Measurements from ENCODE around the gene CCL21. TPM values are rescaled to one million over a fixed set of nuclear protein-coding genes. Genes with fewer than 3 reads are reported as not detected.
"Not testable (repeated sequence)": the region's sequence is repeated elsewhere in the genome, so short reads cannot be mapped to it uniquely, and the experiment has no call there.

CCL21 gene, protein sequence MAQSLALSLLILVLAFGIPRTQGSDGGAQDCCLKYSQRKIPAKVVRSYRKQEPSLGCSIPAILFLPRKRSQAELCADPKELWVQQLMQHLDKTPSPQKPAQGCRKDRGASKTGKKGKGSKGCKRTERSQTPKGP
- total RNA-seq, result not detected in 2 replicates

DNA sequence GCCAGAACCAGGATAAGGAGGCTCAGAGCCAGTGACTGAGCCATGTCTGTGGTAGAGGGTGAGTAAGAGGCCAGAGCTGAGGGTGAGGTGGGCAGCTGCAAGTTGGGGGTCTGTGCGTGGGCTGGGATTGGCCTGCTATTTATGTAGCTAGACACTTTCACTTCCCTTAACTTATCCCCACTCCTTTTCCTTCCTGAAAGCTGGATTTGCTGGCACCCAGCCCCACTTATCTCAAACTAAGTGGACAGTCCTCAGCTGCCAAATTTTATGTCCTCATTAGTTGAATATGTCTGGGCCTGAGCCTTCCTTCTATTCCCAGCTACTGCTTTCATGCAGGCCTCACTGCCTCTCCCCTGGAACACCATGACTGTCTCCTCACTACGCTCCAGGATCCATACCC is at the start of gene CCL21:
Gene CCL21, minus strand, starts transcription at position 114 of the 400 bp plus-strand sequence. Its CDS starts 70 bp downstream, at position 44.
- DNase-seq (ENCODE audit: low read depth, low spot score), result no peak

DNA sequence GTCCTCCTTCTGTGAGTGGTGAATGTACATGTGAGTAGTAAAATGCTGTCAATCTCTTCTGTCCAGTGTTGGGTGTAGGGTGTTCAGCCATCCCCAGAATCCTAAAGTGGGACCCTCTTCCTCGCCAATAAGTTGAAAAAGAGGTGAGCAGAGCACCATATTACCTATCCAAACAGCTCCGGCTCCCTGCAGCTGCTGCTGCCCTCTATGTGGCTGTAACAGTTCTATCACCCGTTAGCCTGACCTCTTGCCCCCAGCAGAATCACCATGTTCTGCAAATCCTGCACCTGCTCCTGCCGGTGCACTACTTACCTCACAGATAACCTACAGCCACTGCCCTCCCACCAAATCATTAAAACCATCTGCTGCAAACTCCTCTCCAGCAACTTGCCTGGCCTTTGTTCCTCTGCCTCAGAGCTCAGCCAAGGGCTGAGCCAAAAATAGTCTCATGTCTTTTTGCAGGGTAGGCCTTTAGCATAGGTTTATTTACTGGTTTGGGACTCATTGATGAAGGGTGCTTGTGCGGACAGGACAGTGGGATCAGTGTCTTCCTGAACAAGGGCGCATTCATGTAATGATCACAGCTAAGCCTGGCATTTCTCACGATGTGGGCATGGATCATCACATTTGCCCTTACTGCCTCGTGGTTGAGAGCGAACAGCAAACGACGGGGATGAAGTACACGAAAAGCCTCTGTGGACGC is 49.6 kb upstream of the CCL21 start:
- DNase-seq (ENCODE audit: low read depth, low spot score), result no peak

DNA sequence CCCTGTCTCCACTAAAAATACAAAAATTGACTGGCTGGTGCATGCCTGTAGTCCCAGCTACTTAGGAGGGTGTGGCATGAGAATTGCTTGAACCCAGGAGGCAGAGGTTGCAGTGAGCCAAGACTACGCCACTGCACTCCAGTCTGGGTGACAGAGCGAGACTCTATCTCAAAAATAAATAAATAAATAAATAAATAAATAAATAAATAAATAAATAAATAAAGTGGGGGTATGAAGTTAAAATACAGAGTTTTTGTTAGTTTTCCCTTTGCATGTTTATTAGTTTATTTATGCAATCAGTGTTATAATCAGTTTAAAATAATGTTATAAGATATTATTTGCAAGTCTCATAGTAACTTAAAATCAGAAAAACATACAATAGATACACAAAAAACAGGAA is 40.4 kb upstream of the CCL21 start:
- DNase-seq (ENCODE audit: low read depth, low spot score), result not testable (repeated sequence)

DNA sequence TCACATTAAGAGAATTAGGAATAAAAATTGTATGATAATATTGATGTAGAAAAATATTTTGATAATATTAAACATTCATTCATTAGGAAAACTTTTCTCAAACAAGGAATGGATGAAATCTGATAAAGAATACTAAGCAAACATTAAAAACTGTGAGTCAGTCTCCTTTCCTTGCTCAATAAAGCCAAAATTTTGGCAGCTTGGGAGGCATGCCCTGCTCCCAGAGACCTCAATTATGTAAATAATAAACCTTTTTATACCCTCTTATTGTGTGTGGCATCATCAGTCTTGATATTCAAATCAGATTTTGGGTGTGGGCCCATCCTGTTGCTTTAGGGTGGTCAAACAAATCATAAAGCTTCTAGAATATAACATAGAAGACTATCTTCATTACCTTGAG is 36.6 kb upstream of the CCL21 start:
- DNase-seq (ENCODE audit: low read depth, low spot score), result no peak

DNA sequence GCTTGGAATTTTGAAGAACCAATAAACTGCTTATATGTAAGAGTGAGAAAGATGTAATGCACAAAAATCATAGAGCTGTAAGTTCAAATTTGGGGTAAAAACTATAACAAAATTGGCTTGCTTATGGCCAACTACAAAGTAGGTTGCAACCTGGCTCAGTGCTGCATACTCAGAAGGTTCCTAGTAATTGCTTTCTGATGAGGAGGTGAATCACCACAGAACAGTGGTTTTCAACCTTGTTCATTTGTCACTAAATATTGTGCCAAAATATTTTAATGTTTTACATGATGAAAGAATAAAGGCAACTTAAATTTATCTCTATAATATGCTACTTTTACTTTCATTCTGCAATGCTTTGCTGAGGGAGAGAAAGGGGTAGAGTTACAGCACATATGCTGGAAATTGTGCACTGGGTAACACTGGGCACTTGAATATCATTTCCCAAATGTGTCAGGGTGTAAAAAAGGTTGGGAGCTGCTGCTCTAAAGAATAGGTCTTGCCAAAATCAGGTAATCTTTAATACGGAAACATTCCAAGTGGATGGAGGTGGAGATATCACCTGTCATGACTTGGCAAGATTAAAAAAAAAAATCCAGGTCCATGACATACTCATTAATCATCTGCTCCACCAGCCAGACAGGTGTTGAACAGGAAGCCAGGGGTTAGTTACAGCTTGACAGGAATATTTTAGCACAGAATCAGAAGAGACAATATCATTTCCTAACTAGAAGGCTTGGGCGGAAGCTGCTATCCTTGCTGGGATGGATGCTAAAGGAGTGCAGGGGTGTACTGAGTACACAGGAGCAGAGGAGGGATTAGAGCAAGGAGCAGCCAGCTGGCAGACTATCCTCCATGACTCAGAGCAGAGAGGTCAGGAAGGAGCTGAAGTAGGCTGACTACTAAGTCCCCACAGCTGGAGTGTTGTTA is 34.6 kb upstream of the CCL21 start:
- DNase-seq (ENCODE audit: low read depth, low spot score), result no peak

DNA sequence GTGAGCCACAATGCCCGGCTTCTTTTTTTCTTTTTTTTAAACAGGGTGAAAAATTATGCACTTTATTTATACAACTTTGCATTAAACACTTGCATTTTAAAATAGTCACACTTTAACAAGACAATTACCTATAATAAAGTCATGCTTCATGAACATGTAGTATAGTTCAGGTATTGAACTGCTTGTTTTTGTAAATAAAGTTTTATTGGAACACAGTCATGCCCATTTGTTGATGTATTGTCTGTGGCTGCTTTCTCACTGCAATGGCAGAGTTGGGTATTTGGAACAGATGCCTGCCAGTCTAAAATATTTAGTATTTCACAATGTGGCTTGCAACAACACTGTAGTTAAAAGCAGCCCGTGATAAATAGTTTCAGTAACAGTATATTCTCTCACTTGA is 32.8 kb upstream of the CCL21 start:
- DNase-seq (ENCODE audit: low read depth, low spot score), result no peak

DNA sequence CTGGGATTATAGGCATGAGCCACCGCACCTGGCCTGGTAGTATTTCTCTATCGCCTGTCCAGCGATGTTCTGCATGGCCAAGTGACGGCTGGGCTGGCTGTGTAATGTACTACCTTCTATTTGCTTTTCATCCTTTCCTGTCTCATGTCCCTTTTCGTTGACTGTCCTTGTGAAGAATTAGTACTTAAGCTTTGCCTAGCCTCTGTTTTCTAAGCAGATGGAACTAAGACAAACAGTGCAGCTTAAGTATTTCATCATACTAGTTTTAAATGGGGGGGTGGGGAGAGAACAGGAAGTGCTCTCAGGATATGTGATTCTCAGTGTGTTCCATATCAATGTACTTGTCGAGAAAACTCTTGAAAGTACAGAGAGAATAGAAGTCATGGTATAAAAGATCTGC is 31.7 kb upstream of the CCL21 start:
- no peak for DNase-seq (ENCODE audit: low read depth, low spot score)

DNA sequence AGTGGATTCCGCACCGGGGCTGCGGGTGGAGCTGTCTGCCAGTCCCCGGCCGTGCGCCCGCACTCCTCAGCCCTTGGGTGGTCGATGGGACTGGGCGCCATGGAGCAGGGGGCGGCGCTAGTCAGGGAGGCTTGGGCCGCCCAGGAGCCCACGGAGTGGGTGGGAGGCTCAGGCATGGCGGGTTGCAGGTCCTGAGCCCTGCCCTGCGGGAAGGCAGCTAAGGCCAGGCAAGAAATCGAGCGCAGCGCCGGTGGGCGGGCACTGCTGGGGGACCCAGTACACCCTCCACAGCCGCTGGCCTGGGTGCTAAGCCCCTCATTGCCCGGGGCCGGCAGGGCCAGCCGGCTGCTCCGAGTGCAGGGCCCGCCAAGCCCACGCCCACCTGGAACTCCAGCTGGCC is 30.2 kb upstream of the CCL21 start:
- DNase-seq (ENCODE audit: low read depth, low spot score), result not testable (repeated sequence)

DNA sequence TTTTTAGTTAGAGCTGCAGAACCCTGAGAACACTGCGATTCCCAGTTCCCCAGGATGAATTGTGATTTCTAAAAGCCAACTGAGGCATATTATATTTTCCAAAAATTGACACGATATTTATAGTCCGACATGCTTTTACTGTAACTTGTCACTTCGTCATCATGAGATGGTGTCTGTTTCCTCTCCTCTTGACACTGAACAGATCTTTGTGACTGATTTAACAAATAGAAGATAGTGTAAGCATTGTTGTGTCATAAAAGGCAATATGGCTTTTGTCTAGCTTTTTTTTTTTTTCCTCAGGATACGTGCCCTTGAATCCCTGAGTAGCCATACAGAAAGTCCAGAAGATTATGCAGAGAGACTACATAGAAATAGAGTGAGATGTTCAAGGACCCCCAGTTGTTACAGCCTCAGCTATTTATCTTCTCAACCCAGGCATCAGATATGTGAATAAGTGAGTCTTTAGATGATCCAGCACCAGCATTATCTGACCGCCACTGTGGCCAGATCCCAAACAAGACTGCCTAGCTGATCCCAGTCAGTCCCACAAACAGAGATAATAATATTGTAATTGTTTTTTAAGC is 27.8 kb upstream of the CCL21 start:
- no peak for DNase-seq (ENCODE audit: low read depth, low spot score)

DNA sequence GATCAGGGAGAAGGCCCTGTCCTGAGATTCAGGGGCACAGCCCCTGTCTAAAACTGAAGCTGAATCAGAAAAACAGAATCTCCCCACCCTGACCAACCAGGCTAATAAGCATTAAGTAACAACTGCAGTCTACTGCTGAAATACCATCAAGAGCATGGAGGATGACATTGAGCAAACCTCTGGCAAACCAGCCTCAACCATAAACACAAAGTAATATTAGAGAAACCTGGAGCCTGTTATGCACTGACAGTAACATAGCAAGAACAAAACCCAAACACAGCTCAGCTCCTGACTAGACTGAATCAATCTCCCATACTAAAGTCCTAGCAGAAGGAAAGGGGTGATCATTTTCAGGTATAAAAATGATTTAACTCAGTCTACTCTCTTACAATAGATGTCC is 24.8 kb upstream of the CCL21 start:
- no peak for DNase-seq (ENCODE audit: low read depth, low spot score)

DNA sequence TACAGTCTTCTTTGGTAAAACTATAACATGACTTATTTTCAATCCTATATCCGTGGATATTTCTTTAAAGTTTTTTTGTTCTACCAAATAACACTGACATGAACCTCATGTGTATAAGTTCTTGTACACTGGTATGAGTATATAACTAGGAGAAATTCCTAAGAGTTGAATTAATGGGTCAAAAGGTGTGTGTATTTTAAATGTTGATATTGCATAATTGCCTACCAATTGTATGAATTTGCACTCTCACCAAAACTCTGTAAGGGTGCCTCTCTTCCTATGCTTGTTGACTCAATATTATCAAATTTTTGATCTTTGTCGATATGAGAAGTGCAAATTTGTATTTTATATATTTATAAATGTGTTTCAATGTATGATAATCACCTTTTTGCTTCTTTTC is 22.9 kb upstream of the CCL21 start:
- no peak for DNase-seq (ENCODE audit: low read depth, low spot score)

DNA sequence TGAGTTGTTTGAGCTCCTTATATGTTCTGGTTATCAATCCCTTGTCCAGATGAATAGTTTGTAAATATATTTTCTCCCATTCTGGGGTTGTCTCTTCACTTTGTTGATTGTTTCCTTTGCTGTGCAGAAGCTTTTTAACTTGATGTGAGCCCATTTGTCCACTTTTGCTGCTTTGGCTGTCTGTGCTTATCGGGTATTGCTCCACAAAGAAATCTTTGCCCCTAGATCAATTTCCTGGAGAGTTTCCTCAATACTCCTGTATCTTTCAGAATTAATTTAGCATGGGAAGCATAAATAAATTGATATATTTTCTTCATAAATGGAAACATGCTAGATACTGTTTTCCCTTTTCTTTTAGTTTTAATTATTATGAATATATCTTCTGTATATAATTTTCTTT is 22.5 kb upstream of the CCL21 start:
- no peak for DNase-seq (ENCODE audit: low read depth, low spot score)

DNA sequence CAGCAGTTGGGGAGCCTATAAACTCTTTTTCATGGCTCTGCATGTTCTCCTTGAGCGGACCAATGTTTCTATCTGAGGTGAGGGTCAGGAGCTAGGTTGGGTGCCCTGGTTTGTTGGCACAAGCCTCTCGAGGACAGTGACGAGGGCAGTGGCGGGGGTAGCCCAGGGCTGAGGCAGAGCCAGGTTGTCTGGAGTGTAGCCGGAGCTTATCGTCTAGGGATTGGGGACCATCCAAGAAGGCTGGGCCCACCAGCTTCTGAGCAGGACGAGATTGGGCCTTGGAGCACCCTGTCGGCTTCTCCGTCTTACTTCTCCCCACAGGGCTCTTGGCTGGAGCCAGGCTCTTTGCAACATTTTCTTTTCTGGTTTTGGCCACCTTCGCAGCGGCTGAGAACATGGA is 13.2 kb upstream of the CCL21 start:
- no peak for DNase-seq (ENCODE audit: low read depth, low spot score)

DNA sequence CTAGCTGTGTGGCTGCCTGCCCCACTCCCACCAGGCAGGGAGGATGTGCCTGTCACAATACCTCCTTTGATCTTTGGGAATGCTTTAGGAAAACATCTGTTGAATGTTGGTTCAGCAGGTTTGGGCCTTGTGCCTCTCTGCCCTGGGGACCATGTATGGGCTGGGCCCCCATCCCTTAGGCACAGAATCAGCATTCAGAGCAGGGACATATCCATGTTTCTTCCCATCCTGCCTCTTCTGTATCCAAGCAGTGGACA is 9.8 kb upstream of the CCL21 start:
- DNase-seq (ENCODE audit: low read depth, low spot score), result not testable (repeated sequence)

DNA sequence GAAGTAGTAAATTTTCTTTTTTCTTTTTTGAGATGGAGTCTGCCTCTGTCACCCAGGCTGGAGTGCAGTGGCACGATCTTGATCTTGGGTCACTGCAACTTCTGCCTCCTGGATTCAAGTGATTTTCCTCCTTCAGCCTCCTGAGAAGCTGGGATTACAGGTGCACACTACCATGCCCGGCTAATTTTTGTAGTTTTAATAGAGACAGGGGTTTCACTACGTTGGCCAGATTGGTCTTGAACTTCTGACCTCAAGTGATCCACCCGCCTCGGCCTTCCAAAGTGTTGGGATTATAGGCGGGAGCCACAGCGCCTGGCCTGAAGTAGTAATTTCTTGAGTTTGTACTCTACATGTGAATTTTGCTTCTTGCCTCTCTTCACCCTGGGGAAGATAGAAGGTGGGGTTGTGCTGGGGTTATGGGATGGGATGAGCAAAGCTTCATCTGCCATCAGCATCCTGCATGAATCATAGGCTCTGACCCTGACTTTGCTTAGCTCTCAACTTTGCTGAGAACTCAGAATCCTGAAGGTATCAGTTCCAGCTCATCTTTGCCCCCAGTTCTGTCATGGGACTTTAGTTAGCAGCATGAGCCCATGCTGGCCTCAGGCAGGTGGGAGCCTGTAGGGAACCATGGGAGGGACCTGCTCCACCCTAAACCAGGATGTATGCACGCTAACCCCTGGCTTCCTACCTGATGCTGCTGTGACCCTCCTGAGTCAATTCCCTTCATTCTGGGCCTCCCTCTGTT is 9.3 kb upstream of the CCL21 start:
- no peak for DNase-seq (ENCODE audit: low read depth, low spot score)

DNA sequence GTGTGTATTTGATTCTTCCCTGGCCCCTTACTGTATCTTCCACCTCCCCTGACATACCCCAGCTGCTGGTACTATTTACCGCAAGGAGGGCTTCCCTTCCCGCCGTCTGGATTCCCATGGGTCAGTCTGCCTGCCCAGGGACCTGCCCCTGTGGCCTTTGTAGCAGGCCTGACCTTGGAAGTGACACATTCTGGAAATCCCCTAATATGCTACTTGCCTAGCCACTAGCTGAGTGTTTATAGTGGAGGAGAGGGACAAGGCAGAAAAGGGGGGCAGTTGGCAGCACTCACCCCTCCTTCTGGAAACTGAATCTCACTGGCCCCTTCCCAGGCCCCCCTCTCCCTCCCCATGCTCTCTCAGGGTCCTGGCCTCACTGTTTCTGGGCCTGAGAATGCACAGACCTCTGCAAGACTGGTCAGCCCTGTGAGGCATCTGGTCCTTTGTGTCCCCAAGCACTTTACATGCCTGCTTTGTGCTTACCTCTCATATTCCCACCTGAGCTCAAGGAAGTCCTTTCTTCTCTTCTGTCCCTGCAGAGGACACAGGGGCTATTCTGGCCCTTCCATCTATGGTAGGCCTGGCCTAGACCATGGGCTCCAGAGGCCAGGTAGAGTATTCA is 8.2 kb upstream of the CCL21 start:
- no peak for DNase-seq (ENCODE audit: low read depth, low spot score)

DNA sequence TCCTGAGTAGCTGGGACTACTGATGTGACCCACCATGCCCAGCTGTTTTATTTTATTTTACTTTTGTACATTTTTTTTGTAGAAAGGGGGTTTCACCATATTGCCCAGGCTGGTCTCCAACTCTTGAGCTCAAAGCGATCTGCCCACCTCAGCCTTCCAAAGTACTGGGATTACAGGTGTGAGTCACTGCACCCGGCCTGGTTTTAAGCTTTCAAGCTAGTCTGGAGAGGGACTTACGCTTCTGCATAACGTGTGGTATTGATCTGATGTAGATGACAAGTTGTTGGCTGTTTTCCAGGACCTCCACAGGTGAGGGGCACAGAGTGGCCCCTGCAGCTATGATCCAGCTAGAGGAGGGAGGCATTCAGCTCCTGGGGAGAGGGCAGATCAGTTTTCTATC is 6.8 kb upstream of the CCL21 start:
- no peak for DNase-seq (ENCODE audit: low read depth, low spot score)

DNA sequence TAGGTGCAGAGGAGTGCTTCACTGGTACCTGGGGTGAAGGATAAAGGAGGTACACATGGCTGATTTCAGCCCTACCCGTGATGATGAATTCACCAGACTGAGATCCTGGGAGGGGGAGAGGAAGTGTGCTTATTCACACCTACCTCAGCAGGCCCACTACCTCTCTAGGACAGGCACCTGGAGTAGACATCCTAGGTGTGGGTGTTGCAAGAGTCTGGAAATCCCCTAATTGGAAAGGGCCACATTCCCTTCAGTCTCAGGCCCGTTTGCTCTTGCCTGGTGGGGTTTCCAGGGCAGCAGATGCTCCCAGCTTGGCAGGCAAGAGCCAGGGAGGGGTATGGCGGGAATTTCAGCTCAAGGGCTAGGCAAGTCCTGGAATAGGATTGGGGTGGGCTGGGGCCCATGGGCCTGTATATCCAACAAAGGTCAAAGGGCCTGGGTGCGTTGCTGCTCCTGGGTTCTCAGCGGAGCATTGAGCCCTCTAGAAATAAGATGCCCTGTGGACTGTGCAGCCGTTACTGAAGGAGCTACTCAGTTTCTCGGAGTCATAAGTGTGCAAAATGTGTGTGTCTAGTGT is 5.8 kb upstream of the CCL21 start:
- no peak for DNase-seq (ENCODE audit: low read depth, low spot score)

DNA sequence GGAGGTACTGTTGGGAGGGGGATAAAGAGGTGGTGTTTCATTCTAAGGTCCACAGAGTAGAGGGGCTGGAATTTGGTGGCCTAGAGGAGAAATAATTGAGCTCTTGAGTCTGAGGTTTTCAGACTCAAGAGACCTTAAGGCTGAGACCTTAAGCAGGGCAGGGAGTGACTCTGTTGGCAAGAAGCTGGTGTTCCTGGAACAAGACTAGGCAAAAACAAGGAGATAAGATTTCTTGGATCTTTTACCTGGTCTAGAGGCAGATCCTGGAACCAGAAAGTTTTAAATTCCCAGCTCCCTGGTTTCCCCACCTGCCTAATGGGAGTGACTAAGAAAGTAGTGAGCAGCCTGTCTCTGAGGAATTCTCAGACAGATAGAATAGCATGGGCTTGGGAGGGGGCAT is 4.1 kb upstream of the CCL21 start:
- DNase-seq (ENCODE audit: low read depth, low spot score), result no peak

DNA sequence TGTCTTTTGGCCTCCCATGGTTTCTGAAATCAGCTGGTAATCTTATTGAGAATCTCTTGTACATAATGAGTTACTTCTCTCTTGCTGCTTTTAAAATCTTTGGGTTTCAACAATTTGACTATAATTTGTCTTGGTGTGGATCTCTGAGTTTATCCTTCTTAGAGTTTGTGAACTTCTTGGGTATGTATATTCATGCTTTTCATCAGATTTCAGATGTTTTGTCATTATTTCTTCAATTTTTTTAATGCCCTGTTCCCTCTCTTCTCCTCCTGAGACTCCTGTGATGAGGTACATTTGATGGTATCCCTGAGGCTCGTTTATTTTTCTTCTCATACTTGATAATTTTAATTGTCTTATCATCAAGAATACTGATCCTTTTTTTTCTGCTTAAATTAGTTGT is 2.2 kb upstream of the CCL21 start:
- DNase-seq (ENCODE audit: low read depth, low spot score), result no peak
